ENCODE measurements around the gene MAML2.

The MAML2 gene

GRCh38 chr11:96339706-96340554 is 3.1 kb downstream of the MAML2 start:
- no peak for DNase-seq (ENCODE audit: insufficient read length, low spot score)
- FAIRE-seq, result no peak

DNA sequence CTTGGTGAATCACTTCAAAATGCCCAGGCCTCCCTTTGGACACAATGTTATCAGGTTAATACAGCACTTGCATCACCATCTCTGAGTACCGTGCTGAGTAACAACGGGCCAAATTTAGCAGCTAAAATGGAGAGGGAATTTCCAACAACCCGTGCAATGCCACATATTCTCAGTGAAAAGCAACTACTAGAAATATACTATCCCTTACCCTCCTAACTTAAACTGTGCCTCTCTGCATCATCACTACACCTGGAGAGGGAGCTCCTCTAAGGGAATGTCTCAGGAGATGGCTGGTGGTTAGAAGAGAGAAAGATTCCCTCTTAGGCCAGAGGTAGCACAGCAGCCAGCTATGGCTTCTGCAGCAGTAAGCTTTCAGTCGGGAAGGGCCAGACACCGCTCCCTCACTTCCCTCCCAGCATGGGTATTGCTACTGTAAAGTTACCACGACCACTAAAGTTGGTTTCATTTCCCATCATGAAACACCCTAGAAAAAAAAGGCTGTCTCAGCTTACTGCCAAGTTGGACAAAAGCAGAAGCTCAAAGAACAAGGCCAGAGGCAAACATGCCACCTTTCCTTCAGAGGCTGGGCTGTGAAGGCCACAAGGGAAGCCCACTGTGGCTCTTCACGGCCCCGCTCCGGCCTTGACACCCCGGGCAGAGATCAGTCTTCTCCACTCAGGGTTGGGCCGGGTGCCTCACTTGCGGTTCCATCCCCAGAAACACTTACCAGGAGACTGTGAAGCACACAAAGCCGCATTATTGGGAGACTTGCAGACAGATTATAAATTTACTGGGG is 3.9 kb downstream of the MAML2 start:
- FAIRE-seq (peak; percentile 88), DNase-seq (ENCODE audit: insufficient read length, low spot score) (peak; percentile 23)

DNA sequence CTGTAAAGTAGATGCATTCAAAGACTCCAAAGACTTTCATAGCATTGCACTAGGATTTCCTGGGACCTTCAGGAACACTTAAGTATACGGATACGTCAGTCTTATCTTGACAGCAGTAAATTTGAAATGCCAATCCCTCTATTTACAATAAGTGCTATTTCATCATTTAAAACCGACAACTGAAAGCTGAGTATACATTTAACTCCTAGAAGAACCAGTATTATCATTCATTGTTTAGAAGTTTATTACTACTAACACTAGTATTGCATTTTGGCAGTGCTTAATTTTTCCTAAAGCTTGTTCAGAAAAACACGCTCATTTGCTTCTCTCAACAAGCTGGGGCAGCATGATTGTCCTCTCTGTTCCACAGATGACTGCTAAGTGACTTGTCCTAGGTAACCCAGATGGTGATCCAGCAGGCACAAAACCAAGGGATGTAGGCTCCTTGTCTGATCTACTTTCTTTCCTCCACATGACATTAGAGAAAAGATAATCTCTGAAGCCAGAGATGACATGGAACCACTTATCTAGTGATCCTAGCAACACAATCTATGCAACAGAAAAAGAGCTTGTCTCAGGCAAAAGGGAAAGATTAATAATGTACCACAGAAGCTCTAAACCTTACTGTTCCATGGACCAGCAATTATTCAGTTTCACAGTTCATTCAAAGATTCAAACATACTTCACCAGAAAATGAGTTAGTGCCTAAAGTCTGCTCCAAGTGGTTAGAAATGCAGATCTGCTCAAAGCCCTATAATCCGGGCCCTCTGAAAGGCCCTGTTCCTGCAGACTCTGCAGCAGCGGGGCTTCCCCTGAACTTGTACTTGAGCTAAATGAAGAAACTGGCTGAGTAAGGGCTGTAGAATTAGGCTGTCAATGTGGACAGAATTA is 5.2 kb downstream of the MAML2 start:
- DNase-seq (ENCODE audit: insufficient read length, low spot score) (no peak), FAIRE-seq (peak; percentile 82)

DNA sequence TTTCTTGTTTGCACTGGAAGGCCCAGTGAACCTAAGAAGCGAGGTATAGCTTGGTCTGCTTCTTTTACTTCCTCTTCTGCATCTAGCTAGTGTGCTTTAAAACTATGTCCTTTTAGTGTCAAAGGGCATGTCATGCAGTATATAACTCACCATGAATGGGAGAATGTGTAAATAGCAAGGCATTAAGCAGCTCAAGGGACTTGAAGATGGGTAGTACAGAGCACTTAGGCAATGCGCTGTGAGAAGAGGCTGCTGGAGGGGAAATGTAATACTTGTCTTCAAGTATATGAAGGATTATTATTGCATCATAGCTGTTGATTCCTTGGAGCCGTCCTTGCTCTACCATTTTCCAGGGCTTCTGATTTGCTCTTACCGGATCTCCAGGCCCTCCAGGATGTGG is 7.6 kb downstream of the MAML2 start:
- DNase-seq (ENCODE audit: insufficient read length, low spot score) (no peak), FAIRE-seq (no peak)

GRCh38 chr11:96334219-96334618 is 8.8 kb downstream of the MAML2 start:
- no peak for DNase-seq (ENCODE audit: insufficient read length, low spot score)
- no peak for FAIRE-seq

DNA sequence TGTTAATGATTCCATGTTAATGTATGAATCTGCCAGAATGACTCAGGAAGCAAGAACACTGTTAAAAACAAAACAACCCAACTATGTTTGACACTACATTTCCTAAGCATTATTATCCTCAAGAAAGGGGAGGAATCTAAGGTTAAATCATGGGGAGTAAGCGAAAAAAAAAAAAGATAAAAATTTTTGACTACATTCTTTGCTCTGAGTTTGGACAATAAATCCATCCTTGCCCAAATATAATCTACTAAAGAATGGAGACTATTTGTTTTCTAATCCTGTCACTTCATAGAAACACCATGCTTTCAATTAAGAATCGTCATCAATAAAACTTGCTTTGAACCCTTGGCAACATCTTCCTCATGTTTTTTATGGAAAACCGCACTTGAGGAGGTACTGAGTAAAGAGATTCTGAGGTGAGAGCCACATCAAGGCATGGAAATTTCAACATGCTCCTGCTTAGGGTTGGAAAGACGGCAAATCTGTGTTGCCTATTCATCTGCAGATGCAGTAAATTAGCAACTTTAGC is 9.7 kb downstream of the MAML2 start:
- FAIRE-seq (no peak), DNase-seq (ENCODE audit: insufficient read length, low spot score) (no peak)

DNA sequence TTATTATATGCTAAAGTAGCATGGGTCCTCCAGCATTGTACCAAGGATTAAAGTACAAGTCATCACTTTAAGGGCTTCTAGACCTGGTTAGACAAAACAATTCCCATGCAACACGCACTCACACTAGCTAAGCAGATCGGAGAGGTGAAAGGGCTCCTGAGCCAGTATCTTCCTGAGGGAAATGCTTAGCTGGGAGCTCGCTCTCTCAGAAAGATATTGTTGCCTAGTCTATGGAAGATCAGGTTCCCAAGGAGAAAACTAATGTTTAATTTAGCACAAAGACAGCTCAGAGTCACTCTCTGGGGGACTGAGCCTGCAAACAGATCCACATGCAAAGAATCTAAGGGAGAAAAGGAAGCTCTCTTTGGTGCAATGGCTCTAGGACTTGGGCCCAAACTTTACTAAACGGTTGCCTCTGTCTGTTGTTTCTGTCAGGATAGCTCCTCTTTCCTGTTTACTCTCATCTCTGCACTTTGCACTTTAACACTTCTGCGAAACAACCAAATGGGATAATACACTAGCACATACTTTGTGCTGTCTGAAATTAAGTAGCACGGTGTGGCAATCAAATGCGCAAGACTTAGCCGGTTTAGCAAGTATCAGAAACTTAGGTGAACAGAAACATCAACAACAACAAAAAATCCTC is 10.7 kb downstream of the MAML2 start:
- DNase-seq (ENCODE audit: insufficient read length, low spot score) (no peak), FAIRE-seq (no peak)

DNA sequence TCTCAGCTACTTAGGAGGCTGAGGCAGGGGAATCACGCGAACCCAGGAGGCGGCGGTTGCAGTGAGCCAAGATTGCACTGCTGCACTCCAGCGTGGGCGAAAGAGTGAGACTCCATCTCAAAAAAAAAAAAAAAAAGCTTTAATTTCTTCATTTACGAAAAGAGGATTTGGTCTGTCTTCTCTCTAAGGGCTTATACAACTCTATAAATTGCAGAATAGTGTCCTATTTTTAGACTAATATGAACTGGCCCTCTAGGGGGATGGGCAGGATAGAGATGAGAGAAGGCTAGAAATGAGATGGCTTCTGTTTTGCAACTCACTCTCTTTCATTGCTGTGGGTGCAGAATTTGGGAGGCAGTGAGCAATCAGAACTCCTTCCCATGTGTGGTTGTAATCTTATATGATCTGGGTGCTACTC is 11.3 kb downstream of the MAML2 start:
- no peak for FAIRE-seq

GRCh38 chr11:96330511-96330859 is 12.5 kb downstream of the MAML2 start:
- no peak for FAIRE-seq

More for the DNA sequence above, 11.3 kb downstream of the MAML2 start:
- DNase-seq (ENCODE audit: insufficient read length, low spot score), result no peak

DNA sequence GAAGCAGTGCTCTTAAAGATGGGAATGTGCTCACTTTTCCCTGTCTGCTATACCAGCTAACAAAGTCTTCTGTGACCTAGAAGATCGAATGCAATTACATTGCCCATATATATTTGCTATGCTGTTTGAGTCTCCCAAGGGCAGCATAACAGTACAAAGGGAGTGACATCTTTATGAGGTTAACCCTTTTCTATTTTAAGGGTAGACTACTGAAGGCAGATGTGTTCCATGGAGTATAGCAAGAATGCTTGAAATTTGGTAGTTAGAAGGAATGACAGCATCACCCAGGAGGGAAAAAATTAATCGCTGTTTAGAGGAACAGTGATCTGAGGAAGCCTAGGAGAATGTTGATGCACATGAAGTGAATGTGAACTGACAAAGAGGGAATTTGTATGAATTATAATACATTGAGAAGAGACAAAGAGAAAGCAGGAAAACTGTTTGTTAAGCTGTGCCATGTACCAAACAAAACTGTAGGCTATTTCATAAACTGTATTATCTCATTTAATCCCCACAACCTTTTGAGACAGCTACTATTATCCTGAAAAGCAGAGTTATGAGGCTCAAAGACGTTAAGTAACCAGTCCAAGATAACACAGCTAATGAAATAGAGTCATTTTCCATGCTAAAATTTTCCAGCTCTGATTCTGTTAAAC is 13.0 kb downstream of the MAML2 start:
- FAIRE-seq (no peak), DNase-seq (ENCODE audit: insufficient read length, low spot score) (no peak)

More at GRCh38 chr11:96330511-96330859, 12.5 kb downstream of the MAML2 start:
- no peak for DNase-seq (ENCODE audit: insufficient read length, low spot score)

GRCh38 chr11:96329419-96329818 is 13.6 kb downstream of the MAML2 start:
- FAIRE-seq (no peak), DNase-seq (ENCODE audit: insufficient read length, low spot score) (no peak)

DNA sequence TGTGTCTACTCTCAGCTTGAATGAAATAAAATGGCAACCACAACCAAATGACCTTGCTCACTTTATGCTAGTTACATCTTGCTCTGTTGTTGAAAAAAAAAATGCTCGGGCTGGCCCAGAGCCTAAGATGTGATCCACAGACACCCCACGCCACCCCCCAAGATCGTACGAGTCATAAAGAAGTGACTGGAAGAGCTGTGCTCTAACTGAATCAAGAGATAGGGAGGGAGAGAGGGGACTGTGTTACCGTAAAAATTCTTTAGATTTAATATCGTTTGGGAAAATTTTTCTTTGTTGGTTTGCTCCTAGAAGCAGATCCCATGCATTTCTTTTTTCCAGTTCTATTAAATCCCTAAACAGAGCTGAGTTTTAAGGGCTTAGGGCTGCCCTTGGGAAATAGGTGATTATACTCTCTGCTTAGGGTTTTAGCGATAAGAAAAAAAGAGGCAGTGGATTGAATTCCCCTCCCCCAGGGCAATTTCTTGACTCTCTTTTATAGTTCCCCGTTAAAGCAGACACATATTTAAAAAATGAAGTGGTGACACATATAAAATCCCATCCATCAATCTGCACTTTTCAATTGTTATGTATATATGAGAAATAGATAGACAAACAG is 14.5 kb downstream of the MAML2 start:
- FAIRE-seq, result no peak
- DNase-seq (ENCODE audit: insufficient read length, low spot score), result no peak

DNA sequence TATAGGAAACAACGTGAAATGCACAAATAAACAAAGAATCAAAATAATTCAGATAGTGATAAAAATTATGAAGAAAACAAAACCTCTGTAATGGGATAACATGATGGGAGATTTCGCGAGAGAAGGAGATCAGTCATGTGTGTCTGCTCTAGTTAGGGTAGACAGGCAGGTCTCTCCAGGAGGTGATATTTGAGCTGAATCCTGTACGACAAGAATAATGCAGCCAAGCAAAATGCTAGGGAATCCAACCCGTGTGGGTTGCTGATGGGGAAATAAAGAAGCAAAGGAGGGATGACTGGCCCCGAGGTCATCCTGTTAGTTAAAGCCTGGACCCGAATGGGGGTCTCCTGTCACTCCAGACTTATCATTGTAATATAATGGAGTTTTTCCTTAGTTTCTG is 16.0 kb downstream of the MAML2 start:
- FAIRE-seq, result no peak
- DNase-seq (ENCODE audit: insufficient read length, low spot score), result no peak

- FAIRE-seq (no peak), DNase-seq (ENCODE audit: insufficient read length, low spot score) (no peak)
Observed at GRCh38 chr11:96324912-96325311, 18.1 kb downstream of the MAML2 start.

- no peak for DNase-seq (ENCODE audit: insufficient read length, low spot score)
- no peak for FAIRE-seq
Observed at GRCh38 chr11:96323642-96323985, 19.4 kb downstream of the MAML2 start.

GRCh38 chr11:96322775-96323641 is 20.0 kb downstream of the MAML2 start:
- FAIRE-seq, result no peak
- DNase-seq (ENCODE audit: insufficient read length, low spot score), result no peak

- FAIRE-seq (no peak), DNase-seq (ENCODE audit: insufficient read length, low spot score) (no peak)
Observed at GRCh38 chr11:96321091-96321490, 21.9 kb downstream of the MAML2 start.

- DNase-seq (ENCODE audit: insufficient read length, low spot score) (no peak), FAIRE-seq (no peak)
Observed at GRCh38 chr11:96319898-96320656, 22.9 kb downstream of the MAML2 start.
